Activated CD4-positive, alpha-beta T cell treated with anti-CD3 and anti-CD28 coated beads, Interleukin-2, amount 50 U/mL, for 16 hours (primary cell): ENCODE data around the gene TMPRSS5.
A peak's percentile ranks its signal among the peaks of the same experiment; 100 is the strongest.
"Not testable (repeated sequence)": the region's sequence is repeated elsewhere in the genome, so short reads cannot be mapped to it uniquely, and the experiment has no call there.

Source experiments
- DNase-seq: peaks from one replicate; pipeline ENCODE4 v3.0.0-alpha.2; 2020

The TMPRSS5 gene

DNA sequence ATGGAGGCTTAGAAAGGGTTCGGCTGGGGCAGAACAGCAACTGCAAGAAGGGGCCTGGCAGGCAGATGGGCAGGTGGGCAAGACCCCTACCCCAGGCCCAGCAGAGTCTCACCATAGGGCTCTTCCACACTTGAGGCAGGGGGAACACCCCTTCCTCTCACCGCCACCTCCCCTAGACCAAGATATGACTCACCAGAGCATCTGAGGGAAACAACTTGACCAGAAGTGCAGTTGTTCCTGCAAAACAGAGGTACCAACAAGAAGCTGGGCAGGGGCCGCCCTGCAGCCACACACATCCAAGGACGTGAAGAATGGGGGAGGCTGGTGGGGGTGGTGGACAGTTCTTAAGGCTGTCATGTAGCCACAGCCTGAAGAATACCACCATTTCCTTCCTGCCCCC is 10.9 kb downstream of the TMPRSS5 start:
- no peak for DNase-seq

DNA sequence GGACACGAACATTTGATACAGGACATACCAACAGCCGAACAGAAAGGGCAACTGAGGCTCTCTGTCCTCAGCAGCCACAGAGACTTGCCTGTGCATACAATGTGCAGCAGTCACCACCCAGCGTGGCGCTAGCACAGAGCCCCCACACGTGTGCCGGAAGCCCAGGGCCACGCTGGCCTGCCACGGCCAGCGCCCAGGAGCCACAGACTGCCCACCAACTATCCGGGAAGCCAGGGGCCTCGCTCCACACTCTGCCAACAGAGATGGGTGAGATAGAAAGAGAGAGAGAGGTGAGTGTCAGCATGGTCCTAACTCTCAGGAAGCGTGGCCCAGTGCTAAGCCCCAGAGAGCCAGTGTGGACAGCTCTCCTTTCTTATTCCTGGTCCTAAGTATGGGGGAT is 11.7 kb downstream of the TMPRSS5 start:
- DNase-seq = no peak

- DNase-seq = no peak
Measured at GRCh38 chr11:113693030-113693429, 13.1 kb downstream of the TMPRSS5 start.

- DNase-seq = peak; percentile 49
Measured at GRCh38 chr11:113690619-113691569, 15.2 kb downstream of the TMPRSS5 start.

- DNase-seq = no peak
Measured at GRCh38 chr11:113689768-113690618, 16.1 kb downstream of the TMPRSS5 start.

DNA sequence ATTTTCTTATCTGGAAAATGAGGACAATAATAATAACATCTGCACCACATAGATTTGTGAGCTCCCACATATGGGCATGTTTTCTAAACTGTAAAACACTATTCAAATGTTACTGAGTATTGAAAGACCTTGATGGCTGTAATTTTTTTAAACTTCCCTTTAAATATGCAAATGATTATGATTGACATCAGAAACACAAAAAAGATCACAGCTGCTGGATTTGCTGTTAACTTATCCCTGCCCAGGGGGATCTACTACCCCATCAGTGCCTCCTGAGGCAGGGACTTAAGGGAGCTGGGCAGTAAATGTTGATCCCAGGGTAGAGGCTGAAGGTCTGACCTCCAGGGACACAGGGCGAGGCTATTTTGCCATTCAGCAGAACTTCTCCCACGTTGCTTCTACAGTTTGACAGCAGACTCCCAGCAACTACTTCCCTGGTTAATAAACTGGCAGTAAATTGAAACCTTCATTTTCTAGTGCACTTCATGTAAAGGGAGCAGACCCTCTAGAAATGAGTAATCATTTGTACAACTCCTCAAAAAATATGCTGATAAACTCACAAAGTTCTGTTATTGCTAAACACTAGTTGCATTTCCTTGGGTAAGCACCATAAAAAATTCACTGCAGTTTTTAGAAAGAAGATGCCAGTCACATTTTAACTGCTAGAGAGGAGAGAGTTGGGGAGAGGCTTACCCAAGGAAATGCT is 20.3 kb downstream of the TMPRSS5 start:
- DNase-seq = peak; percentile 79

DNA sequence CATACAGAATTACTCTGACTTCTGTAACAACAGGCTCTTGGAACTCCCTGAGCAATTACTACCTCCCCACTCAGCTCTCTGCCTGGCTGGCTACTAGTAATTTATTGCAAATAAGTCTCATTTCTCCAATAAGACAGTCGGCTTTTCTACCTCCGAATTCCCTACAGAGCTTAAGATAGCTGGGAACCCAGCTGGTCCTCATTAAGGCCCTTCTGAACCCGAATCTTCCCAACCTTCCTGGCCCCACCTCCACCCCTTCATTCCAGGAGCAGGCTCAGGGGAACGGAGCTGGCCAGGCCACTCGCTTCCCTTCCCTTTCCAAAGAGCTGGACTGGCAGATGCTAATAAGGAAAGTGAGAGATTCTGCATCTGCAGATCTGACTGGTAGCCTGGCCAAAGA is 21.6 kb downstream of the TMPRSS5 start:
- no peak for DNase-seq

GRCh38 chr11:113683481-113684046 is 22.5 kb downstream of the TMPRSS5 start:
- DNase-seq = no peak

DNA sequence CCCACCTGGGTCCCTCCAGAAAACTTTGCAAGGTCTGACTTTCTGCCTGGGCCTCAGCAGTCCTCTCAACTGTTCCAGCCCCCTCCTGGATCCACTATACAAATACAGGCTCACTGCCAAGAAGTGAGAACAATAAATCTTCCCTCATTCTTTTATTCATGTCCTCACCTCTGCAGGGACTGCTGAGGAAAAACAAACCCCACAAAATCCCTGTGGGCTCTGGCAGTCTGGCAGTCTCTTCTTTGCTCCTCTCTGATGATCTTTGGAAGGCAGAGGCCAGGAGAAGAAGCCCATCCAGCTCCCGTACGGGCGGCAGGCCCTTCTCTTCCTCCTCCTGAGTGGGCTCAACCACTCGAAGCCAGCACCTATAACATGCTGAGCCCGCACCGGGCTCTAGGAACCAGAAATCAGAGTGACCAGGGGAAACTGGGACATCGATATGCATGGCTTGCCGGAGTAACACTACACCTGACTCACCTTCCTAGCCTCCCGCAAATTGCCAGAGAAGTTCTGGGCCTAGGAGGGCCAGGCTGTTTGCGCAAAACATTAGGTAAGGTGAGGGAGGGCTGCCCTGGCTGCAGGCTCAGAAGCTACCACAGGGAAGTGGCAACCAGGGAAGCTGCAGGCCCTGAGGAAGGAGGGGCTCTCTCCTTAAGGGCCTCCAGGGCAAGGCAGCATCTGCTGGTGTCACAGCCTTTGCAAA is 24.2 kb downstream of the TMPRSS5 start:
- no peak for DNase-seq

DNA sequence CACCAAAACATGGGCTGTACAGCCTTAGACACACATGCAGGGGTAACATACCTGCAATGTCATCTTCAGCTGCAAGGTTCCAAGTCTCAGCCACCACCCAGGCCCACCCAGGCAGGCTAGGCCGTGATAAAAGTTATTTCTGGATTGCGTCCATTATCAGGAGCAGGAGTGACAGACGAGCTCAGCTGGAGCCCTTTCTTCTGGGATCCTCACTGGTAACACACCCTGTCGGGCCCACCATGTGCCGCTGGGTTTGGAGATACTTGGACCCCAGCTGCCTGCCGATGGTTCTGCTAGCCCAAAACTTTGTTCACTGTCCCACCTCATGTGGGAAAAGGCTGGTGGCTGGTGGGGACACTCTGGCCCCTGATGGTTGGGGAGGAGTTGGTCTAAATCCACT is 24.8 kb downstream of the TMPRSS5 start:
- no peak for DNase-seq

GRCh38 chr11:113677685-113678084 is 28.4 kb downstream of the TMPRSS5 start:
- no peak for DNase-seq

- DNase-seq = no peak
Measured at GRCh38 chr11:113675565-113675964, 30.5 kb downstream of the TMPRSS5 start.

GRCh38 chr11:113675003-113675561 is 31.0 kb downstream of the TMPRSS5 start:
- DNase-seq = peak; percentile 92

DNA sequence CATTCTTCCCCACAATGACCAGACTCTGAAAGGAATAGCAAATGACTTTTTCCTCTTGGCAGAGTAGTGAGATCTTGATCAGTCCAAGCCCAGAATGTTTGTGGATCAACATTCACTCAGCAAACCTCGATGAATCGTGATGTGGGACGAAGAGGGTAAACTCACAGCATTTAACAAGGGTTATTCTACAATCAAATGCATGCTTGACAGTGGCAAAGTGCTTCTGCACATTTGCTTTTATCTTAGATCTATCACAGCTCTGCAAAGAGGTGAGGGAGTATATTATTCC is 31.8 kb downstream of the TMPRSS5 start:
- DNase-seq = no peak

DNA sequence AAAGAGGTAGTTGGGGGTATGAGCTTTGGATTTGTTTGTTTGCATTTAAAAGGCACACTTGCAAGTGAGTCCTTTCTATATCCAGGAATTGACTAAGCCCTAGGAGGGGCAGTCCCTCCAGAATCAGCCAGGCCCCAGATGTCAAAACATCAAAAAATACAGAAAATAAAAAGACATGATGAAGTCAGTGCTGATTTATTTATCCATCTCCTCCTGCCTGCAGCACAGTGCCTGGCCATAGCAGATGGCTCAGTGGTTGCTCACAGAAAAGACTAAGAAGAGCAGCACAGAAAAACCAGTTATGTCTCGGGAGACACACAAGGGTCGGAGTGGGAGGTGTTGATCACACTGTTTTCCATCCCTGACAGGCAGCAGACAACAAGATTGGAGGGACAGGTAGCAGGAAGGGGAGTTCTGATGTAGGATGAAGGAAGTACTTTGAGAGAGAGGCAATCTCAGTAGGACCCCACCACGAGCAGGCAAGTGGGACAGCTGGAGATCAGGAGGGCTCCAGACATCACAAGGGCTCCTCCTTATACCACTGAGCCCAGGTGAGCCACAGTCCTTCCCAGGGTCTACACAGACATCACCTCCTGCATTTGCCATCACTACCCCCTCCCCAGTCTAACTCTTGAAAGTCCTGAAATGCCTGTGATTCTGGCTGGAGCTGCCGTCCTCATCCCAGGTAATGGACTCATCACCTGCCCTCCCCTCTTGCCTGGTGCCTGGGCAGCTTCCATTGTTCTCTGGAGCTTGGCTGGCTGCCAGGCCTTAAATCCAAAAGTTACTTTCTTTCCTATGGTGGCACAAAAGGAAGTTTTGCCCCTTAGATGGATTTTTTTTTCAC is 32.3 kb downstream of the TMPRSS5 start:
- no peak for DNase-seq

DNA sequence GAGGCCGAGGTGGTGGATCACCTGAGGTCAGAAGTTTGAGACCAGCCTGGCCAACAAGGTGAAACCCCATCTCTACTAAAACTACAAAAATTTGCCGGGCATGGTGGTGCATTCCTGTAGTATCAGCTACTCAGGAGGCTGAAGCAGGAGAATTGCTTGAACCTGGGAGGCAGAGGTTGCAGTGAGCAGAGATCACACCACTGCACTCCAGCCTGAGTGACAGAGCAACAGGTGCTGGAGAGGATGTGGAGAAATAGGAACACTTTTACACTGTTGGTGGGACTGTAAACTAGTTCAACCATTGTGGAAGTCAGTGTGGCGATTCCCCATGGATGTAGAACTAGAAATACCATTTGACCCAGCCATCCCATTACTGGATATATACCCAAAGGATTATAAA is 34.2 kb downstream of the TMPRSS5 start:
- DNase-seq = not testable (repeated sequence)

GRCh38 chr11:113670831-113671215 is 35.3 kb downstream of the TMPRSS5 start:
- DNase-seq = no peak

- DNase-seq = no peak
Measured at GRCh38 chr11:113670149-113670830, 35.8 kb downstream of the TMPRSS5 start.

DNA sequence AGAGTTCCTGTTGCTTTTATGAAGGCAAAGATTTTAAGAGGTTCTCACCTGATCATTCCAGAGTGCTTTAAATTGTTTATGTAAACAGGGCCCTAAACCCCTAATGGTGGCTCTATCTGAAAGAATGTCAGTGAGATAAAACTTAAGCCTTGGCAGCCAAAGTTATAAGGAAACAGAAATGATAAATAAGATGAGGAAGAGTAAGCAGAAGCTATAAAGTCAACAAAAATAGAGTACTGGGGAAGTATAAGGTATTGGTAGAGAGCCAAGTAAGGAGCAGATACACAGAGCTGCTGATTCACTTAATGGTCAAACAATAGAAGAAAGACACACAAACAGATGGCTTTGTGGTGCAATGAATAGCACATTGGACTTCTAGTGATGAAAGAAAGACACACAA is 37.9 kb downstream of the TMPRSS5 start:
- no peak for DNase-seq

GRCh38 chr11:113667801-113668200 is 38.3 kb downstream of the TMPRSS5 start:
- no peak for DNase-seq

- DNase-seq = no peak
Measured at GRCh38 chr11:113666584-113666983, 39.5 kb downstream of the TMPRSS5 start.
